GM21825 (cell line): ENCODE data around the gene CYBRD1.
"Not testable (repeated sequence)": the region's sequence is repeated elsewhere in the genome, so short reads cannot be mapped to it uniquely, and the experiment has no call there.

Experiments
- ATAC-seq: cut with Tn5 transposase; IDR thresholded peaks from one replicate; pipeline ENCODE4 v1.9.1; 2021; ENCODE audit warnings: mild to moderate bottlenecking, moderate library complexity; ENCODE audit not compliant: unreplicated experiment

Gene CYBRD1, protein sequence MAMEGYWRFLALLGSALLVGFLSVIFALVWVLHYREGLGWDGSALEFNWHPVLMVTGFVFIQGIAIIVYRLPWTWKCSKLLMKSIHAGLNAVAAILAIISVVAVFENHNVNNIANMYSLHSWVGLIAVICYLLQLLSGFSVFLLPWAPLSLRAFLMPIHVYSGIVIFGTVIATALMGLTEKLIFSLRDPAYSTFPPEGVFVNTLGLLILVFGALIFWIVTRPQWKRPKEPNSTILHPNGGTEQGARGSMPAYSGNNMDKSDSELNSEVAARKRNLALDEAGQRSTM

GRCh38 chr2:171522052-171522787 is at the start of gene CYBRD1:
CYBRD1 (plus strand) TSS chr2:171522474; CDS start chr2:171522546, 72 bp downstream.
- peak; percentile 44 for ATAC-seq

GRCh38 chr2:171475979-171476378 is 46.3 kb upstream of the CYBRD1 start:
- no peak for ATAC-seq

- ATAC-seq, result no peak
Observed at GRCh38 chr2:171478345-171478744, 43.9 kb upstream of the CYBRD1 start.

DNA sequence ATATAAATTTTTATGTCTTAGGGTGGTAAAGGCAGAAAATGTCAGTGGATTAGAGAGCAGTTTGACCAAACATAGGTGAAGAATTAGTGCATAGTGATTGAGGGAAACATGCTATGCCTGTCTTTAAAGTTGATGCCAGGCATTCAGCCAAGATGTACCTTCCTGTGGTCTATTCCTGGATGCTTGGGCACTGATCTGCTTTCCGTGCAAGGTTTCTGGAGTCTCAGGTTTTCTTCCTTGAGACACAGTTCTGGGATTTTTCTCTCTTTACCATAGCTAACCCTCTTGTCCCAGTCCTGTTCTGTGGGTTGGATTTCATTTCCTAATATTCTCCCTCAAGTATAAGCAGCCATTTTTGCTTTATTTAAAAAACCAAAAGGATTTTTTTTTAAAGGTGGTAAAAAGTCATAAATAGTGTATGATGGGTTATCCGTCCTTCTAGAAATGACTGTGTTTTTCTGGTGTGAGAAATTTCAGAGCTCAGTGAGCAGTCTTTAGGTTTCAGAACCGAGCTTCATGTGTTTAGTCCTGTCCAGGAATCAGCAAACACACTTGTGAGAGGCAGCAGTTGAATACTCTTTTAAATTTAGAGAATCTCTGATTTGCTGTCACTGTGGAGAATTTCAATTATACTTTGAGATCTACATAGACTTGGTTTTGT is 43.0 kb upstream of the CYBRD1 start:
- no peak for ATAC-seq

GRCh38 chr2:171480908-171481307 is 41.4 kb upstream of the CYBRD1 start:
- ATAC-seq, result no peak

- no peak for ATAC-seq
Observed at GRCh38 chr2:171482308-171482707, 40.0 kb upstream of the CYBRD1 start.

DNA sequence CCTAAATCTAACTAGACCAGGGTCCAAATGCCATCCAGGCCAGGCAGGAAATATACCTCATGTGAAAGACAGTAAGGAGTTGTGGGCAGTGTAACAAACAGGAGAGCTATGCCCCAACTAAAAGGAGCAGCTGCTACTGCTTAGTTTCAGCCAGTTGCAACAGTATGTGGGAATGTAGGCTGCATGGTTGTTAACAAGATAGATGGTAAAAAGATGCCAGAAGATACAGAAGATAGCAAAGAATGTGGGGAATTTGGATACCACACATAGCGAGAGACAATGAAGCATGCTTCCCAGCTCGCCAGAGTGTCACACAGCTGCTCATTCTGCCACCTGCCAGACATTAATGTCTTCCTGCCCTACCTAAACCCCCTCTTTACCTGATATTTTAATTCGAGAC is 39.4 kb upstream of the CYBRD1 start:
- no peak for ATAC-seq

- no peak for ATAC-seq
Observed at GRCh38 chr2:171483793-171484192, 38.5 kb upstream of the CYBRD1 start.

DNA sequence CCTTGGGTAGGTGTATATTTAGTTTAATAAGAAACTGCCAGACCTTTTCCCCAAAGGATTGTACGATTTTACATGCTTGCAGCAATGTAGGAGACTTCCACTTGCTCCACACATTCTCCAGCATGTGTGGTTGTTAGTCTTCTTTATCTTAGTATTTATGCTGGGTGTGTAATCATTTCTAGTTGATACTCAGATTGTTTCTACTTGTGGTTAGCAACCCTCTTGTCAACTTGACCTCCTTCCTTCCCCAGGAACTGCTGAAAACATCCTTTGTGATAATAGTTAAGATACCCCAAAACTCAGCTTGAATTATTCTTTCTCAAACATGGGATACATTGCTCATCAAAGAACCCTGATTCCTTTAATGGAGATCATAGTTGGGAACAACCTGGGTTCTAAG is 37.2 kb upstream of the CYBRD1 start:
- no peak for ATAC-seq

GRCh38 chr2:171487201-171487600 is 35.1 kb upstream of the CYBRD1 start:
- ATAC-seq, result no peak

GRCh38 chr2:171487803-171488259 is 34.4 kb upstream of the CYBRD1 start:
- ATAC-seq, result no peak

DNA sequence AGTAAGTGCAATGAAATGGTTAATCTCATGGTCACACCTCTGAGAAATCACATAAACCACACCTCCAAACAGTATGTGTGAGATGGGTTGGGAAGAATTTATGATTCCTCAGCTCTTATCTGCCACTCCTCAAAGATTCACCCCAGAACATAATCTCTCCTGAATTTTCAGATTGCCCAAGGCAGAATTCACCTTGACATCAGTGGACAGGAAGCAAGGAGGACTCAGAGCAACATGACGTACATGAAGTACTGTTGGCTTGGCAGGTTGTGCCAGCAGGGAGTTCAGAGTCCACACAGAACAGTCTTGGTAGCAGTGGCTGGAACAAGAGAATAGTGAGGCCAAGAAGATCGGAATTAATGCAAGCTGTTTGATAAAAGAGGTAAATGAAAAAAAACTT is 31.7 kb upstream of the CYBRD1 start:
- no peak for ATAC-seq

DNA sequence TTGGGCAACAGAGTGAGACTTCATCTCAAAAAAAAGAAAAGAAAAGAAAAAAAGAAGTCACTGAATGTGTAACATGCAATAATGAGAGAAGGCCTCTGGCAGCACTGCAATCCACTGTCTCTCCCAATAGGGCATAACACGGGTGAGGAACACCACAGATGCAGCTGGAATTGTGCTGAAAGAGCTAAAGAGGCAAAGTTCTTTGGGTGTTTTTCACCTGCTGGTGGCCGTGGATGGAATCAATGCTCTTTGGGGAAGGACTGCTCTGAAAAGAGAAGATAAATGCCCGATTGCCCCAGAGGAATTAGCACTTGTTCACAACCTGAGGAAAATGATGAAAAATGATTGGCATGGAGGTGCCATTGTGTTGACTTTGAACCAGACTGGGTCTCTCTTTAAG is 31.0 kb upstream of the CYBRD1 start:
- ATAC-seq, result no peak

DNA sequence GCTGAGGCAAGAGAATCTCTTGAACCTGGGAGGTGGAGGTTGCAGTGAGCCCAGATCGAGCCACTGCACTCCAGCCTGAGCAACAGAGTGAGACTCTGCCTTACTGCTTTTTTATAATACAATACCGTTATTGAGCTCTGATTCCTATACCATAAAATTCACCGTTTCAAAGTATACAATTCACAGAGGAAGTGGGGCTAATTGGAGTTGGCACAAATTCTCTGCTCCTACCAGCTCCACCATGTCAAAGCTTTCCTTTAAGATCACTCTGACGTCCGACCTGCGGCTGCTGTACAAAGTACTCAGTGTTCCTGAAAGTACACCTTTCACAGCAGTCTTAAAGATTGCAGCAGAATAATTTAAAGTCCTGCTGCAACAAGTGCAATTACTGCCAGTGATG is 29.6 kb upstream of the CYBRD1 start:
- no peak for ATAC-seq

GRCh38 chr2:171497664-171498063 is 24.6 kb upstream of the CYBRD1 start:
- not testable (repeated sequence) for ATAC-seq

DNA sequence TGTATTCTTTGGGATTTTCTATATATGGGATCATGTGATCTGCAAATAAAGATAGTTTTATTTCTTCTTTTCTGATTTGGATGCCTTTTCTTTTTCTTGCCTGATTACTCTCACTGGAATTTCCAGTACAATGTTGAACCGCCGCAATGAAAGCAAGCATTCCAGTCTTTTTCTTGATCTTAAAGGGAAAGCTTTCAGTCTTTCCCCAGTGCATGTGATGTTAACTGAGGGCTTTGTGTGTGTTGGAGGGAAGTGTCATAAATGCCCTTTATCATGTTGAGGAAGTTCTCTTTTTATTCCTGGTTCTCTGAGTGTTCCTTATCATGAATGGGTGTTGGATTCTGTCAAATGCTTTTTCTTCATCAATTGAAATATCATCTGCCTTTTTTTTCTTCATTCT is 16.9 kb upstream of the CYBRD1 start:
- ATAC-seq, result no peak

DNA sequence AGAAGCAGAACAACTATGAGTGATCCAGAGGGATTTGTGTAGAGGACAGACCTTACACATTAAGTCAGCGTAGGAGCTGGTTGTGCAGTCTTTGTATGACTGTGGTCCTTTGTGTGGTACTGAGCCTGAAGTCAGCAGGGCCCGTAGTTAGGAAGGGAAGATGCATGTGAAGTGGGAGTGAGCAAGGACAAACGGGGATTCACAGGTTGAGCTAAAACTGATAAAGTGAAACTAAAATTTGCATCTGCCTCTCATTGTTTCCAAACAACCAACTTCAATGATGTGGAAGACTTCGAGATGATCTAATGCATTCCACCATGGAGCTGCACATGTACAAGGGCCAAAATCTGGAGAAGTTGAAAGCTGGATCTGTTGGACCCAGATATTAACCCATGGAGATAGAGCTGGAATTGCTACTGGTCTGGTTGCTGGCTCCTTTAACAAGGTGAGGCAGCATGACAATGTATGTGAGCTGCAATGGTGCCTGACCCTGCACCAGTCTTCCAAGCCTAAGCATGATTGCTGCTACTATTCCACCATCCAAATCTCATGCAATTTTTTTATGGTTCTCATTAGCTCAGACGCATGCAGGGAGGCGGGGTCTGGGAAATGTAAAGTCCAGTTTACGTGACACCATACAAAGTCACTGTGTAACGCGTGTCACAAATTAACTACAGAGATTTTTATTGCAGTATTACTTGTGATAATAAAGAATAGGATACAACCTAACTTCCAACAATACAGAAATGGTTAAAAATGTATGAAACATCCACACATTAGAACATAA is 12.1 kb upstream of the CYBRD1 start:
- ATAC-seq, result peak; percentile 71

GRCh38 chr2:171512014-171512413 is 10.3 kb upstream of the CYBRD1 start:
- no peak for ATAC-seq

- no peak for ATAC-seq
Observed at GRCh38 chr2:171512683-171513195, 9.5 kb upstream of the CYBRD1 start.

DNA sequence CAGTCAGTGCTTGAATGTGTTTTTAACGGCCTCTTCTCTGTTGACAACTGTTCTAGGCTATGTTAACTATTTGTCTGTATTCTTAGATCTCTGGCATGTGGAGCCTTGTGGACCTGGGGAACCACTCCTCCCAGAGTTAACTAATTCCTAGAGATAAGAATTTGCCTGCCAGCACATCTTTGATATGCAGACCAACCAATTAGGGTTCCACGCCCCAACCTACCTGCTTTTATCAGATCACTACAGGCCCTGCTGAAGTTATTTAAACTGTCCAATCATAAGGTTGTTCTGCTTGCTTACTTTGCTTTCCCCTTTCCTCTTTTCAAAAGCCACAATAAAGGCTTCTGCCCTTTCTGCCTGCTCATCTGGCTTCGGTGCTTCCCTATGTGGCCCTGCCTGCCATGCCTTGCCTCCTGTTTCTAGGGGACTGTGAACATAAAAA is 8.5 kb upstream of the CYBRD1 start:
- ATAC-seq, result peak; percentile 46
